NCI-H524 treated with DMSO at 0.1 percent for 48 hours (cell line): ENCODE data around the gene ZBTB32.
"Not testable (repeated sequence)": the region's sequence is repeated elsewhere in the genome, so short reads cannot be mapped to it uniquely, and the experiment has no call there.

ENCODE experiments used
- DNase-seq: peaks from one replicate; lab custom pipeline; 2025; lab: John Stamatoyannopoulos, UW

The ZBTB32 gene

GRCh38 chr19:35720648-35721047, 16.3 kb downstream of the ZBTB32 start:
- no peak for DNase-seq

- no peak for DNase-seq
Observed at GRCh38 chr19:35721374-35721773, 17.0 kb downstream of the ZBTB32 start.

- no peak for DNase-seq
Observed at GRCh38 chr19:35722461-35722860, 18.1 kb downstream of the ZBTB32 start.

DNA sequence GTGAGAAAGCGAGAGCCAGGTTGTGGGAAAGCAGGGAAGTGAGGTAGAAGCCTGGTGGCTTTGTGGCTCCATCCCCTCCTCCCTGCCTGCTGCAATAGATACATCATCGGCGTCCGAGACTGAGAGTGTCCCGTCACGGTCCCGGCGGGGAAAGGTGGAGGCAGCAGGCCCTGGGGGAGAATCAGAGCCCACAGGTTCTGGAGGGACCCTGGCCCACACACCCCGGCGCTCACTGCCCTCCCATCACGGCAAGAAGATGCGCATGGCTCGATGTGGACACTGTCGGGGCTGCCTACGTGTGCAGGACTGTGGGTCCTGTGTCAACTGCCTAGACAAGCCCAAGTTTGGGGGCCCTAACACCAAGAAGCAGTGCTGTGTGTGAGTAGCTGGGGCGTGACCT, 18.5 kb downstream of the ZBTB32 start:
- no peak for DNase-seq

DNA sequence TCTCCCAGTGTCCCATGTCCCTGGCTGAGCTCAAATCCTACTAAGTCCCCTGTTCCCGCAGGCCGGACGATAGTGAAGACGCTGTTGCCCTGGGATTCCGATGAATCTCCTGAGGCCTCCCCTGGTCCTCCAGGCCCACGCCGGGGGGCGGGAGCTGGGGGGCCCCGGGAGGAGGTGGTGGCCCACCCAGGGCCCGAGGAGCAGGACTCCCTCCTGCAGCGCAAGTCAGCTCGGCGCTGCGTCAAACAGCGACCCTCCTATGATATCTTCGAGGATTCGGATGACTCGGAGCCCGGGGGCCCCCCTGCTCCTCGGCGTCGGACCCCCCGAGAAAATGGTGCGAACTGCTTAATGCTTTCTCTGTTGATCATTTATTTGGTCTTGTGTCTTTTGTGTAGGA, 19.3 kb downstream of the ZBTB32 start:
- DNase-seq: no peak

GRCh38 chr19:35724132-35724531, 19.8 kb downstream of the ZBTB32 start:
- not testable (repeated sequence) for DNase-seq

GRCh38 chr19:35724560-35724959, 20.2 kb downstream of the ZBTB32 start:
- no peak for DNase-seq

GRCh38 chr19:35725216-35725861, 21.0 kb downstream of the ZBTB32 start:
- DNase-seq: no peak

GRCh38 chr19:35727053-35727955, 22.9 kb downstream of the ZBTB32 start:
- no peak for DNase-seq

DNA sequence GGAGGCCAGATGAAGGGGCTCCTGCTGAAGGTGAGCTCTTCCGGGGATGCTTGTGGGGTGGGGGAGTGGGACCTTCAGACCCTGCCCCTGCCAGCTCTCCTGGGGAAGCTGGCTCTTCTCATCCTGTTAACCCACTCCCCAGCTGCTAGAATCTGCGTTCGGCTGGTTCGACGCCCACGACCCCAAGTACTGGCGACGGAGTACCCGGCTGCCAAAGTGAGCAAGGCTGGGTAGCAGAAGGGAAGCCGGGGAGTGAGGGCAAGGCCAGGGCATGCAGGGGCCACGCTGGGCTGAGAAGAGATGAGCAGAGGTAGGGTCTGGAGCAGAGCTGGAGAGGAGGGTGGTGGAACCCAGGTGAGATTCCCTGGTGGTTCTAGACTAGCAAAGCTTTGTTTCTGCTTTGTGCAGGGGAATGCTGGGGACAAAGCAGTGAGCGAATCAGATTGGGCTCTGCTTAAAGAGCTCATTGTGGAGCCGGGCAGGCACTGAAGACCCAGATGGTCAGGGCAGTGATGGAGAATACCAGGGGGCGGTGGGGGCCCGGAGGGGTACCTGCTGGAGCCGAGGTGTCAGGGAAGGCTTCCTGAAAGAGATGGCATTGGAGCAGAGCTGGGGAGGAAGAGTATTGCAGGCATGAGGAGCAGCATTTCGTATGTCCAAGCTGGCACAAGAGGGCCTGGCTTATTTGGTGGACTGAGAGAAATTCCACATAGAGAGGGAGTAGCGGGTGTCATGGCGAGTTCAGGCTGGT, 23.8 kb downstream of the ZBTB32 start:
- DNase-seq: no peak

GRCh38 chr19:35729021-35729420, 24.7 kb downstream of the ZBTB32 start:
- peak; percentile 24 for DNase-seq

- no peak for DNase-seq
Observed at GRCh38 chr19:35729763-35730162, 25.4 kb downstream of the ZBTB32 start.

DNA sequence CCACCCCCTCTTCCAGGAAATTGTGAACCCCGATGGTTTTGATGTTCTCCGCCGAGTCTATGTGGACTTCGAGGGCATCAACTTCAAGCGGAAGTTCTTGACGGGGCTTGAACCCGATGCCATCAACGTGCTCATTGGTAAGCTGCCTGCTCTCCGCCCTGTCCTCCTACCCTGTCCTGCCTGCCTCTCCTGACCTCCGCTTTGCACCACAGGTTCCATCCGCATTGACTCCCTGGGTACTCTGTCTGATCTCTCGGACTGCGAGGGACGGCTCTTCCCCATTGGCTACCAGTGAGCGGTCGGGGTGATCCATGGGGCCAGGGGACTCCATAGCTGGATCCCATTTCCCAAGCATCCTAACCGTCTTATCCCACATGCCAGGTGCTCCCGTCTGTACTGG, 26.0 kb downstream of the ZBTB32 start:
- DNase-seq: no peak

GRCh38 chr19:35731353-35731752, 27.0 kb downstream of the ZBTB32 start:
- DNase-seq: no peak

GRCh38 chr19:35731779-35732405, 27.5 kb downstream of the ZBTB32 start:
- no peak for DNase-seq

- DNase-seq: no peak
Observed at GRCh38 chr19:35732540-35733179, 28.3 kb downstream of the ZBTB32 start.

DNA sequence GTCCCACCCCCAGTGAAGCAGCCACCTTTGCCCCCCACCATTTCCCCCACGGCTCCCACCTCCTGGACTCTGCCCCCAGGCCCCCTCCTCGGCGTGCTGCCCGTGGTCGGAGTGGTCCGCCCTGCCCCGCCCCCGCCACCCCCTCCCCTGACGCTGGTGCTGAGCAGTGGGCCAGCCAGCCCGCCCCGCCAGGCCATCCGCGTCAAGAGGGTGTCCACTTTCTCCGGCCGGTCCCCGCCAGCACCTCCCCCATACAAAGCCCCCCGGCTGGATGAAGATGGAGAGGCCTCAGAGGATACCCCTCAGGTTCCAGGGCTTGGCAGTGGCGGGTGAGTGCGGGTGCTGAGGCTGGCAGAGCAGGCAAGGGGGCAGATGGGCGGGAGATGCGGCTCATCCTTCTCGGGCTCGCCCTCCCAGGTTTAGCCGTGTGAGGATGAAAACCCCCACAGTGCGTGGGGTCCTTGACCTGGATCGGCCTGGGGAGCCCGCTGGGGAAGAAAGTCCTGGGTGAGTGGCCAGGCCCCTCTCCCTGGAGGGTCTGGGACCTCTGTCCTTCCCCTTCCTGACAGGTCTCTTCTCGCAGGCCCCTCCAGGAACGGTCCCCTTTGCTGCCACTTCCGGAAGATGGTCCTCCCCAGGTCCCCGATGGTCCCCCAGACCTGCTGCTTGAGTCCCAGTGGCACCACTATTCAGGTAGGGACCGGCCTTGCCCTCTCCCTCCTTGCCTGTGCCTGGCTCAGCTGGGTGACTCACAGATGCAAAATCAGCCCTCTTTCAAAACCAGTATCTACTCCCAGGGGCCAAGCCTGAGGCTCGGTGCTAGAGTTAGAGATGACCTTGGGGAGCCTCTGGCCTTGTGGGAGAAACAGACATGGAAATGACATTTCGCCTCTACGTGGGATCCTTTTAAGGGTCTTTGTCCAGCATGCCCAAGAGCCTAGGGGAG, 29.1 kb downstream of the ZBTB32 start:
- no peak for DNase-seq

DNA sequence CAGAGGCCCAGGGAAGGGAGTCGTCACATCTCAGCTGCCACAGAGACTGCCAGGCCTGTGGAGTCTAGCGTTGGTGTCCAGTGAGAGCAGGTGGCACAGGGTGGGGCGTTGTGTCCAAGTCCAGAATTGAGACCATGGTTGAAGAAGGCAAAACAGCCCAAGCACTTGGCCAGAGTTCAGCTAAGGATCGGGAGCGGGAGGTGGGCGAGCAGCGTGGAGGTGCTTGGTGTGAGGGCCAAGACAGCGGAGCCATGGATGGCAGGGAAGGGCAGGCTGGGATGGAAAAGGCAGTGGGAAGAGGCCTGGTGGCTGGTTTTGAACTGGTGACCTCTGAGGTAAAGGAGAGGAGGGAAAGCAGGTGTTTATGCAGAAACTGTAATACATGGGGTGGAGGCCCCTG, 29.9 kb downstream of the ZBTB32 start:
- DNase-seq: no peak

GRCh38 chr19:35734889-35735288, 30.5 kb downstream of the ZBTB32 start:
- no peak for DNase-seq
